GM18508 (cell line): Measurements from ENCODE around the gene RNF169.
"Not testable (repeated sequence)": the region's sequence is repeated elsewhere in the genome, so short reads cannot be mapped to it uniquely, and the experiment has no call there.

ENCODE experiments used
- ATAC-seq: cut with Tn5 transposase; IDR thresholded peaks from one replicate; pipeline ENCODE4 v1.9.1; 2021; ENCODE audit warnings: moderate number of reproducible peaks; ENCODE audit not compliant: insufficient read depth, unreplicated experiment

RNF169 gene

GRCh38 chr11:74756571-74756970 is 7.9 kb downstream of the RNF169 start:
- no peak for ATAC-seq

- ATAC-seq = no peak
These were observed 18.3 kb downstream of the RNF169 start for GRCh38 chr11:74766905-74767304.

GRCh38 chr11:74768172-74768651 is 19.6 kb downstream of the RNF169 start:
- ATAC-seq = not testable (repeated sequence)

- ATAC-seq = no peak
These were observed 20.5 kb downstream of the RNF169 start for GRCh38 chr11:74769055-74769707.

- no peak for ATAC-seq
These were observed 21.8 kb downstream of the RNF169 start for GRCh38 chr11:74770456-74770855.

GRCh38 chr11:74771139-74771538 is 22.5 kb downstream of the RNF169 start:
- ATAC-seq = no peak

- ATAC-seq = no peak
These were observed 24.8 kb downstream of the RNF169 start for GRCh38 chr11:74773476-74773875.

GRCh38 chr11:74775762-74776161 is 27.1 kb downstream of the RNF169 start:
- no peak for ATAC-seq

GRCh38 chr11:74776546-74776945 is 27.9 kb downstream of the RNF169 start:
- ATAC-seq = no peak

GRCh38 chr11:74777038-74777437 is 28.4 kb downstream of the RNF169 start:
- ATAC-seq = no peak

- ATAC-seq = no peak
These were observed 29.2 kb downstream of the RNF169 start for GRCh38 chr11:74777877-74778276.

- ATAC-seq = no peak
These were observed 29.9 kb downstream of the RNF169 start for GRCh38 chr11:74778581-74778980.

- ATAC-seq = no peak
These were observed 31.8 kb downstream of the RNF169 start for GRCh38 chr11:74780248-74781005.

GRCh38 chr11:74783241-74783871 is 34.7 kb downstream of the RNF169 start:
- ATAC-seq = peak; percentile 45

GRCh38 chr11:74784234-74784633 is 35.6 kb downstream of the RNF169 start:
- no peak for ATAC-seq

GRCh38 chr11:74784726-74785125 is 36.1 kb downstream of the RNF169 start:
- ATAC-seq = no peak

- no peak for ATAC-seq
These were observed 37.9 kb downstream of the RNF169 start for GRCh38 chr11:74786574-74786973.

- ATAC-seq = no peak
These were observed 42.9 kb downstream of the RNF169 start for GRCh38 chr11:74791333-74792100.

- no peak for ATAC-seq
These were observed 57.6 kb downstream of the RNF169 start for GRCh38 chr11:74806267-74806666.

- ATAC-seq = no peak
These were observed 61.2 kb downstream of the RNF169 start for GRCh38 chr11:74809801-74810200.

GRCh38 chr11:74815966-74816365 is 67.3 kb downstream of the RNF169 start:
- no peak for ATAC-seq
